ENCODE data around the gene DNM1.

DNM1 gene

GRCh38 chr9:128232528-128233428 is 29.6 kb downstream of the DNM1 start:
- H3K4me3 ChIP-seq (ENCODE audit: low read depth, low read length), result no peak overlapping the region
- no peak for TF ChIP-seq CTCF (IDR thresholded peaks at IDR 0.05; ENCODE audit: borderline replicate concordance, insufficient read depth, low read depth, low read length)

- no peak overlapping the region for H3K4me3 ChIP-seq (ENCODE audit: low read depth, low read length)
- no peak for TF ChIP-seq CTCF (IDR thresholded peaks at IDR 0.05; ENCODE audit: borderline replicate concordance, insufficient read depth, low read depth, low read length)
Measured at GRCh38 chr9:128233817-128234406, 30.7 kb downstream of the DNM1 start.

DNA sequence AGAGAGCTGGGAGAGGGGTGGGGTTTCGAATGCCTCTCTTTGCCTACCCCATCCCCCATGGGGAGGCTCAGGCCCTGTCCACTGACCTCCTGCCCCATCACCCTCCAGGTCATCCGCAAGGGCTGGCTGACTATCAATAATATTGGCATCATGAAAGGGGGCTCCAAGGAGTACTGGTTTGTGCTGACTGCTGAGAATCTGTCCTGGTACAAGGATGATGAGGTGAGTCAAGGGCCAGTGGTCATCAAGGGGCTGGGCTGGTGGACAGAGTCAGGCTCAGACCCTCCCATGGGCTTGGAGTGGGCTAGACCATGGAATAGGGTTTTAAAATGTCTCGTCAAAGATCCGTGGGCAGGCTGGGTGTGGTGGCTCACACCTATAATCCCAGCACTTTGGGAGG is 38.9 kb downstream of the DNM1 start:
- no peak overlapping the region for H3K4me3 ChIP-seq (ENCODE audit: low read depth, low read length)
- TF ChIP-seq CTCF (IDR thresholded peaks at IDR 0.05; ENCODE audit: borderline replicate concordance, insufficient read depth, low read depth, low read length), result no peak

- no peak for TF ChIP-seq CTCF (IDR thresholded peaks at IDR 0.05; ENCODE audit: borderline replicate concordance, insufficient read depth, low read depth, low read length)
- H3K4me3 ChIP-seq (ENCODE audit: low read depth, low read length), result no peak overlapping the region
Measured at GRCh38 chr9:128242828-128243214, 39.6 kb downstream of the DNM1 start.

DNA sequence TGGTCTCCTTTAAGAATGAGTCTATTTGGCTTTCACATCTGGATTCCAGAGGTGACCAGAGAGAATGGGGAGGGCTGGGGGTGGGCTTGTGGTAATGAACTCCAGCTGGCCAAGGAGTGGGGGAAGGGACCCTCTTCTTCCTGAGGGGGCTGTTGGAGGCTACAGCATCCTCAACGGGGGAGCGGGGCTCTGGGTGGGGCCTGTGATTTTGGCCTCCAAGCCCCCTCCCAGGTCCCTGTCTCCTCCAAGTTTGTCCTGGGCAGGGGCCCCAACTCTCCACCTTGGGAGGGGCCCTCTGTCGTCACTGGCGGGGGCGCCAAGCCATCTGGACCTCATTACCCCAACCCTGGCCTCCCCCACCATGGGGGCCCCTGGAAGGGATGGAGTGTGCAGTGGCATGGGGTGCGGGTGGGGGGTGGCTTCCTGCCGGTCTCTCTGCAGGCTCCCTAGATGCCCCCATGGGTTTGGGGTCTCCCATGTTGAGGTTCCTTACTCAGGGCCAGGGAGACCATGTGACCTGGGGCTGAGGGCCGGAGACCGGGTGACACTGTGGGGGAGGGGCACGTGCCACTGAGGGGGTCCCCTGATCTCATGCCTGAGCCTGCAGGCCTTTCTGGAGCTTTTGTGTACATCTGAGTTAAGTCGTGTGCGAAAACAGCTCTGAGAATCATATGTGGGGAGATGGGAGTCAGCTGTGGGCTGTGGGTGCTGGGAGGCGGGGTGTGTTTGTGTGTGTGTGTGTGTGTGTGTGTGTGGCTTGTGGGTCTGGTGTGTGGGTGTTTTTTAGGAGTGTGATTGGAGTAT is 40.2 kb downstream of the DNM1 start:
- H3K4me3 ChIP-seq (ENCODE audit: low read depth, low read length), result no peak overlapping the region
- TF ChIP-seq CTCF (IDR thresholded peaks at IDR 0.05; ENCODE audit: borderline replicate concordance, insufficient read depth, low read depth, low read length), result no peak

GRCh38 chr9:128244091-128244836 is 41.1 kb downstream of the DNM1 start:
- TF ChIP-seq CTCF (IDR thresholded peaks at IDR 0.05; ENCODE audit: borderline replicate concordance, insufficient read depth, low read depth, low read length), result no peak
- no peak overlapping the region for H3K4me3 ChIP-seq (ENCODE audit: low read depth, low read length)
